Naive thymus-derived CD4-positive, alpha-beta T cell (primary cell): ENCODE results near the gene LAMB1. TPM values are rescaled to one million over a fixed set of nuclear protein-coding genes. Genes with fewer than 3 reads are reported as not detected.

Source experiments
- ATAC-seq: fragments of 150-1000 bp; cut with Tn5 transposase; 2 replicates; pipeline ENCODE4 v1.10.0; 2021; ENCODE audit warnings: mild to moderate bottlenecking, moderate library complexity
- CTCF ChIA-PET: fragments of 350-600 bp; sonication (Branson Sonifier 250); formaldehyde crosslinking; loops from one replicate; lab custom pipeline; 2021; ENCODE audit warnings: antibody characterized with exemption; lab: Charles Lee
- POLR2A ChIA-PET: fragments of 350-600 bp; sonication (Branson Sonifier 250); formaldehyde crosslinking; loops from one replicate; lab custom pipeline; 2021; ENCODE audit warnings: antibody characterized with exemption, inconsistent platforms; lab: Charles Lee
- DNase-seq, 9 donors: peaks; one replicate each; pipeline versions ENCODE4 v3.0.0 to v3.0.0-alpha.2; 2020 to 2022; ENCODE audit warnings: mixed read lengths in 1 of 9
- H3K27ac ChIP-seq: one replicate; pipeline ENCODE4 v1.7.0; 2013; ENCODE audit warnings: mild to moderate bottlenecking, low read depth, low read length, moderate library complexity
- H3K27me3 ChIP-seq, 2 donors: one replicate each; pipeline ENCODE4 v1.7.0; 2013; ENCODE audit warnings: low read length in 2 of 2, mild to moderate bottlenecking in 2 of 2, moderate library complexity in 2 of 2; ENCODE audit not compliant: control insufficient read depth in 2 of 2, insufficient read depth in 2 of 2
- H3K36me3 ChIP-seq, 3 experiments: 1 replicate in 2 of 3; 2 replicates in 1 of 3; pipeline ENCODE4 v1.7.0; 2013; ENCODE audit warnings: low read length in 3 of 3, mild to moderate bottlenecking in 3 of 3, moderate library complexity in 1 of 3; ENCODE audit not compliant: insufficient read depth in 3 of 3, control insufficient read depth in 2 of 3
- H3K4me1 ChIP-seq, 2 donors: one replicate each; pipeline ENCODE4 v1.7.0; 2013; ENCODE audit warnings: low read length in 2 of 2, mild to moderate bottlenecking in 2 of 2, moderate library complexity in 1 of 2; ENCODE audit not compliant: control insufficient read depth in 2 of 2, insufficient read depth in 2 of 2
- H3K4me3 ChIP-seq: 2 replicates; pipeline ENCODE4 v1.7.0; 2013; ENCODE audit warnings: mild to moderate bottlenecking, low read length
- H3K9me3 ChIP-seq, 3 experiments: 1 replicate in 2 of 3; 2 replicates in 1 of 3; pipeline ENCODE4 v1.7.0; 2013; ENCODE audit warnings: low read length in 3 of 3; ENCODE audit not compliant: control insufficient read depth in 2 of 3
- H3K27ac Mint-ChIP-seq, 9 donors: one replicate each; pipeline ENCODE4 v1.8.0; 2020 to 2022; ENCODE audit warnings: mixed read lengths in 9 of 9, mild to moderate bottlenecking in 8 of 9, moderate library complexity in 5 of 9, inconsistent platforms in 2 of 9
- H3K27me3 Mint-ChIP-seq, 5 donors: one replicate each; pipeline ENCODE4 v1.8.0; 2021 to 2022; ENCODE audit warnings: mixed read lengths in 5 of 5, mild to moderate bottlenecking in 1 of 5
- H3K36me3 Mint-ChIP-seq, 5 donors: one replicate each; pipeline ENCODE4 v1.8.0; 2020 to 2022; ENCODE audit warnings: mixed read lengths in 5 of 5, mild to moderate bottlenecking in 3 of 5, inconsistent platforms in 1 of 5
- H3K4me1 Mint-ChIP-seq, 7 donors: one replicate each; pipeline ENCODE4 v1.8.0; 2020 to 2022; ENCODE audit warnings: mixed read lengths in 7 of 7, mild to moderate bottlenecking in 3 of 7, inconsistent platforms in 1 of 7
- H3K4me3 Mint-ChIP-seq, 10 donors: one replicate each; pipeline ENCODE4 v1.8.0; 2020 to 2022; ENCODE audit warnings: mild to moderate bottlenecking in 10 of 10, mixed read lengths in 10 of 10, moderate library complexity in 6 of 10, inconsistent platforms in 2 of 10
- H3K9me3 Mint-ChIP-seq, 11 donors: one replicate each; pipeline ENCODE4 v1.8.0; 2020 to 2022; ENCODE audit warnings: mixed read lengths in 11 of 11, mild to moderate bottlenecking in 4 of 11, inconsistent platforms in 1 of 11, moderate library complexity in 1 of 11
- intact Hi-C, 2 donors: fragments of 100-400 bp; cut with micrococcal nuclease; formaldehyde crosslinking; loops; one replicate each; pipeline ENCODE4 v1.15.1; 2023
- polyA plus RNA-seq, 2 donors: library from polyadenylated mRNA; unstranded; fragments of 300-500 nt; fragmentation: Illumina TruSeq; gene quantifications; one replicate each; pipeline ENCODE4 v1.2.3, GENCODE V29; 2021
- total RNA-seq, 6 experiments: library from RNA in 5 of 6; stranded (reverse) in 5 of 6; gene quantifications; 1 replicate in 5 of 6; 2 replicates in 1 of 6; pipeline ENCODE4 v1.2.3 and lab custom pipeline; 2021 to 2026

Gene LAMB1
- total and polyA plus RNA-seq, 7 experiments from 2014 or later, result 0.65 to 0.82 TPM; not detected in 5

DNA sequence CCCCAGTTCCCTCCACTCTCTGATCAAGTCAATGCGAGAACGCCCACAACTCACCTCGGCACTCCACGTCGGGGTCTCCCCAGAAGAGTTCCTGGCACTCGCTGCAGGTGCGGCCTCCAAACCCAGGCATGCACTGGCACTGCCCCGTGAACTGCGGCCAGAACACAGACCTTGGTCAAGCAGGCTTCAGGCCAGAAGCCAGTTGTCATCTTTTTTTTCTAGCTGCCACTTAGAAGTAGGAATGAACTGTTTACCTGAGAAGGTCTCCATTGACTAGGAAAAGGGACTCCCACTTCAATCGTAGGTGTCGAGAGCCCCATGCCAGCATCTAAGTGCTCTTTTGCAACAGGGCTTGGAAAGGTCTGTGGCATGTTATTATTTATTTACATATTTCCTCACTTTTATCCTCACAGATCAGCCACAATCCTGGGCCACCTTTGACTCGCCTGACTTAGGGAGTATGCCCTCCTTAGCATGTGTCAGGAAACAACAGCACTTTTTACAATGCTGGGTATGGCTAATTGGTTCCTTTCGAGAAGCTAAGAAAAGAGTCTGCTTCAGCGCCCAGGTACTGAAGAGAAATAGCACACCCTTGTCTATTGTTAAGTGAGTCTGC, 51.7 kb downstream of the LAMB1 start:
- intact Hi-C loops, result no loop called here
- Mint-ChIP-seq H3K4me1 (no peaks in the 10 kb centered on the region), H3K27ac (no peak overlapping the region), H3K9me3 (no peaks in the 10 kb centered on the region), H3K36me3 (no peaks in the 10 kb centered on the region), H3K27me3 (peaks cover 0 to 7% (median under 1%) of the 10 kb centered on the region in 5 donors), H3K4me3 (no peak overlapping the region)
- Histone ChIP-seq H3K36me3 (no peaks in the 10 kb centered on the region), H3K4me3 (no peak overlapping the region), H3K27me3 (no peaks in the 10 kb centered on the region), H3K9me3 (no peaks in the 10 kb centered on the region), H3K27ac (no peak overlapping the region), H3K4me1 (no peaks in the 10 kb centered on the region)
- DNase-seq, result no peak
- POLR2A ChIA-PET, result no interaction called here
- no peak for ATAC-seq
- CTCF ChIA-PET, result no interaction called here

- ATAC-seq (no peak), DNase-seq (no peak)
- H3K9me3 Mint-ChIP-seq, result no peaks in the 10 kb centered on the region
- POLR2A ChIA-PET, result no interaction called here
- Histone ChIP-seq H3K36me3 (no peaks in the 10 kb centered on the region), H3K27ac (no peak overlapping the region), H3K27me3 (no peaks in the 10 kb centered on the region), H3K4me1 (no peaks in the 10 kb centered on the region), H3K9me3 (no peaks in the 10 kb centered on the region), H3K4me3 (no peak overlapping the region)
- intact Hi-C loops, result no loop called here
- CTCF ChIA-PET, result no interaction called here
- no peak overlapping the region for H3K27ac Mint-ChIP-seq
- H3K4me3 Mint-ChIP-seq, result no peak overlapping the region
- no peaks in the 10 kb centered on the region for H3K36me3 Mint-ChIP-seq
- H3K4me1 Mint-ChIP-seq, result no peaks in the 10 kb centered on the region
- H3K27me3 Mint-ChIP-seq, result peaks cover 0 to 9% (median 0%) of the 10 kb centered on the region in 5 donors
Measured at GRCh38 chr7:107949443-107949935, 53.5 kb downstream of the LAMB1 start.

DNA sequence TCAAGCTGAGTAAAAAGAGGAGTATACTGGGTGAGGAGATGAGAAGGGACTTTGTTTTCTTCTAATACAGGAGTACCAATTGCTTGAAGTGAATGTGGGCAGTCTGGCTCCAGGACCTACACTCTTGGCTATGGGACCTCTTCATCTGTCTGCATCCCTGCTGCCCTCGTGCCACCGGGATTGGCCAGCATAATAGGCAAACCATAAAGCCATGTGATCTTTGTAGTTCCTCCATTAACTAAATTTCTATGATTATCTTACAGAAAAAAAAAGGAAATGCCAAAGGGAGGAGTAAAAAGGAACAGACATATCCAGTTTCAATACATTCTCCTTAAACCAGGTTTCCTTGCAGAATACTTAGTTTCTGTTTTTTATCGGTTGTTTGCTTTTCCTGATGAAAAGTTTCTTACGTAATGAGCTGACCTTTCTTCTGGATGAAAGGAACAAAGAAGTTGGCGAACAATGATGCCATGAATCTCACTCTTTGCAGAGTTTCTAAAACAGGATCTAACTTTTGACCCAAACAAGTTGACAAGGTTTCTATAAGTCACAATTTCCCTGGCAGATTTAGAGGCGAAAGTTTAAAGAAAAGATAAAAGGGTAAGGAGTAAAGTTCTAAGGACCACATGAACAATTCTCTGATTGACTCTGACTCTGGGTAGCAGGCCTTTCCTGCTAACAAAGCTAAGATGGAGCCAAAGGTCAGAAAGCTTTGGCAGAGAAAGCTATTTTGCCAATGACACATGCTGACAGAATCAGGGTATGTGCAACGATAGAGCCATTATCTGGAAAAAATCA, 54.1 kb downstream of the LAMB1 start:
- POLR2A ChIA-PET, result no interaction called here
- Histone ChIP-seq H3K9me3 (no peaks in the 10 kb centered on the region), H3K27ac (no peak overlapping the region), H3K27me3 (no peaks in the 10 kb centered on the region), H3K4me1 (no peaks in the 10 kb centered on the region), H3K36me3 (no peaks in the 10 kb centered on the region), H3K4me3 (no peak overlapping the region)
- no peak overlapping the region for H3K27ac Mint-ChIP-seq
- peaks cover 0 to 9% (median 0%) of the 10 kb centered on the region in 5 donors for H3K27me3 Mint-ChIP-seq
- intact Hi-C loops, result no loop called here
- H3K4me1 Mint-ChIP-seq, result no peaks in the 10 kb centered on the region
- no peak overlapping the region for H3K4me3 Mint-ChIP-seq
- CTCF ChIA-PET, result no interaction called here
- no peaks in the 10 kb centered on the region for H3K9me3 Mint-ChIP-seq
- H3K36me3 Mint-ChIP-seq, result peaks cover 0 to under 1% (median 0%) of the 10 kb centered on the region in 5 donors
- ATAC-seq (no peak), DNase-seq (no peak)

- Mint-ChIP-seq H3K27ac (no peak overlapping the region), H3K4me3 (no peak overlapping the region), H3K36me3 (peaks cover 0 to 11% (median 0%) of the 10 kb centered on the region in 5 donors), H3K27me3 (peaks cover 0 to 7% (median 0%) of the 10 kb centered on the region in 5 donors), H3K9me3 (no peaks in the 10 kb centered on the region), H3K4me1 (no peaks in the 10 kb centered on the region)
- H3K27ac ChIP-seq, result no peak overlapping the region
- H3K4me1 ChIP-seq, result no peaks in the 10 kb centered on the region
- ATAC-seq (no peak), DNase-seq (no peak)
- ChIA-PET POLR2A (no interaction called here), CTCF (no interaction called here)
- H3K36me3 ChIP-seq, result no peaks in the 10 kb centered on the region
- intact Hi-C loops, result no loop called here
- H3K9me3 ChIP-seq, result no peaks in the 10 kb centered on the region
- no peaks in the 10 kb centered on the region for H3K27me3 ChIP-seq
- H3K4me3 ChIP-seq, result no peak overlapping the region
Measured at GRCh38 chr7:107946881-107947280, 56.1 kb downstream of the LAMB1 start.

DNA sequence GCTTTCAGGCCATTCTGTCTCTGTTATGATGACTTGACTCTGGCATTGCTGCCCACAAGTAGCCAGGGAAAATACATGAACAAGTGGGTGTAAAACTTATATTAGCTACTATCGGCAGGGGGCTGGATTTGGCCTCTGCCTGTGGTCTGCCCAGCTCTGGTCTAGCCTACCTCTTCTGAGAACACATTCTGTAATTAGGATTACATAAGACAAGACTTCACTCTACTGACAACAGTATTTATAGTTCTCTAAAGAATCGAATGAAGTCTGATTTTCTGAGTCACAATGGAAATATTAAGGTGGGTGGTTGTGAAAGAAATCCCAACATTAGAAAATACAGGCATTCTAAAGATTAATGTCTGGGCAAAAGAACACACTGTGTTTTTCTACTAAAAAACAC, 56.5 kb downstream of the LAMB1 start:
- intact Hi-C loops, result no loop called here
- POLR2A ChIA-PET, result no interaction called here
- no peaks in the 10 kb centered on the region for H3K9me3 ChIP-seq
- H3K4me1 ChIP-seq, result no peaks in the 10 kb centered on the region
- H3K4me3 Mint-ChIP-seq, result no peak overlapping the region
- no peaks in the 10 kb centered on the region for H3K9me3 Mint-ChIP-seq
- H3K27me3 Mint-ChIP-seq, result peaks cover 0 to 7% (median 0%) of the 10 kb centered on the region in 5 donors
- no peak overlapping the region for H3K27ac Mint-ChIP-seq
- CTCF ChIA-PET, result no interaction called here
- H3K27ac ChIP-seq, result no peak overlapping the region
- ATAC-seq (no peak), DNase-seq (no peak)
- no peaks in the 10 kb centered on the region for H3K4me1 Mint-ChIP-seq
- no peak overlapping the region for H3K4me3 ChIP-seq
- no peaks in the 10 kb centered on the region for H3K36me3 ChIP-seq
- no peaks in the 10 kb centered on the region for H3K27me3 ChIP-seq
- peaks cover 0 to 11% (median 0%) of the 10 kb centered on the region in 5 donors for H3K36me3 Mint-ChIP-seq

- H3K9me3 Mint-ChIP-seq, result no peaks in the 10 kb centered on the region
- ChIA-PET CTCF (interaction anchor here (0.5 kb wide), 1 partner anchor 998 kb away, joined by 6 read pairs; no protein-coding TSS in a partner anchor), POLR2A (no interaction called here)
- peaks cover 0 to 15% (median 6%) of the 10 kb centered on the region in 5 donors for H3K36me3 Mint-ChIP-seq
- peaks cover 0 to 5% (median 0%) of the 10 kb centered on the region in 5 donors for H3K27me3 Mint-ChIP-seq
- intact Hi-C loops, result no loop called here
- no peaks in the 10 kb centered on the region for H3K27me3 ChIP-seq
- H3K36me3 ChIP-seq, result peaks cover 0 to 6% (median 0%) of the 10 kb centered on the region in 3 experiments
- H3K4me3 ChIP-seq, result no peak overlapping the region
- no peaks in the 10 kb centered on the region for H3K4me1 Mint-ChIP-seq
- no peak overlapping the region for H3K27ac ChIP-seq
- H3K27ac Mint-ChIP-seq, result no peak overlapping the region
- no peak for ATAC-seq
- no peak for DNase-seq
- no peak overlapping the region for H3K4me3 Mint-ChIP-seq
- H3K4me1 ChIP-seq, result no peaks in the 10 kb centered on the region
- no peaks in the 10 kb centered on the region for H3K9me3 ChIP-seq
Measured at GRCh38 chr7:107945332-107945731, 57.6 kb downstream of the LAMB1 start.
